Measurements from ENCODE around the gene PEX13. TPM values are rescaled to one million over a fixed set of nuclear protein-coding genes. Genes with fewer than 3 reads are reported as not detected.

The PEX13 gene, protein sequence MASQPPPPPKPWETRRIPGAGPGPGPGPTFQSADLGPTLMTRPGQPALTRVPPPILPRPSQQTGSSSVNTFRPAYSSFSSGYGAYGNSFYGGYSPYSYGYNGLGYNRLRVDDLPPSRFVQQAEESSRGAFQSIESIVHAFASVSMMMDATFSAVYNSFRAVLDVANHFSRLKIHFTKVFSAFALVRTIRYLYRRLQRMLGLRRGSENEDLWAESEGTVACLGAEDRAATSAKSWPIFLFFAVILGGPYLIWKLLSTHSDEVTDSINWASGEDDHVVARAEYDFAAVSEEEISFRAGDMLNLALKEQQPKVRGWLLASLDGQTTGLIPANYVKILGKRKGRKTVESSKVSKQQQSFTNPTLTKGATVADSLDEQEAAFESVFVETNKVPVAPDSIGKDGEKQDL
- total RNA-seq: 14.0 and 16.6 TPM in 2 replicates

DNA sequence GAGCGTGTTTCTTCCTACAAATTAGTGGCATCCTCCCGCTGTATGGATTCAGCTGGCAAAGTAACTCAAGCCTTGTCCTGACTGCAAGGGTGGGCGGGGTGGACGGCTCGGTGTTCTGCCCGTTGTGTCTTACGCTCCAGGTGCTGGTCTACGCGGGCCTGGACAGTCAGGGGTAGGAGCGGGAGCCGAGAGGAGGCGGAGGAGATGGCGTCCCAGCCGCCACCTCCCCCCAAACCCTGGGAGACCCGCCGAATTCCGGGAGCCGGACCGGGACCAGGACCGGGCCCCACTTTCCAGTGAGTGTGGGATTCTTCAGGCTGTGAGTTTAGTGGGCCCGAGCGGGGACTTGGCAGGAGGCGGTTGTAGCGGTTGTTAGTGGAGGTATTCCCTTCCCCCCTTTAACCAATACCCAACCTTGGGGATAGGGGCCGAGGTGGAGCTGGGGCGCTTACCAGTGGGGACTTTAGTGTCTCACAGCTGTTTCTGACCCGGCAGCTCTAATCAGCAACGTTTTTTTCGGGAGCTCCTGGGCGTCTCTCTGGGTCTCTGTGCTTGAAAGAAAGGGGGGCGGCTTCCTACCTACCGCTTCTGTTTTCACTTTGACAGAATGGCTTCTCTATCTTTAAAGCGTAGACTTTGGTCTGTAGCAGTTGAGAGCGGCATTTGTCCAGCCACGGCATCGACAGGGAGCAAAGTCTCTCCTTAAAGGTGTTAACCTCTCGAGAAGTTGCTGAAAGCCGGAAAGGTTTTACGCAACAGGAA, at the start of gene PEX13, which contains the start of gene PUS10:
PEX13 (plus strand) TSS at position 165 of the 762 bp plus-strand sequence; CDS start at position 205, 40 bp downstream.
PUS10 (minus strand) TSS at position 700 of the 762 bp plus-strand sequence. CDS start 6,365 bp downstream, outside the sequence.

DNA sequence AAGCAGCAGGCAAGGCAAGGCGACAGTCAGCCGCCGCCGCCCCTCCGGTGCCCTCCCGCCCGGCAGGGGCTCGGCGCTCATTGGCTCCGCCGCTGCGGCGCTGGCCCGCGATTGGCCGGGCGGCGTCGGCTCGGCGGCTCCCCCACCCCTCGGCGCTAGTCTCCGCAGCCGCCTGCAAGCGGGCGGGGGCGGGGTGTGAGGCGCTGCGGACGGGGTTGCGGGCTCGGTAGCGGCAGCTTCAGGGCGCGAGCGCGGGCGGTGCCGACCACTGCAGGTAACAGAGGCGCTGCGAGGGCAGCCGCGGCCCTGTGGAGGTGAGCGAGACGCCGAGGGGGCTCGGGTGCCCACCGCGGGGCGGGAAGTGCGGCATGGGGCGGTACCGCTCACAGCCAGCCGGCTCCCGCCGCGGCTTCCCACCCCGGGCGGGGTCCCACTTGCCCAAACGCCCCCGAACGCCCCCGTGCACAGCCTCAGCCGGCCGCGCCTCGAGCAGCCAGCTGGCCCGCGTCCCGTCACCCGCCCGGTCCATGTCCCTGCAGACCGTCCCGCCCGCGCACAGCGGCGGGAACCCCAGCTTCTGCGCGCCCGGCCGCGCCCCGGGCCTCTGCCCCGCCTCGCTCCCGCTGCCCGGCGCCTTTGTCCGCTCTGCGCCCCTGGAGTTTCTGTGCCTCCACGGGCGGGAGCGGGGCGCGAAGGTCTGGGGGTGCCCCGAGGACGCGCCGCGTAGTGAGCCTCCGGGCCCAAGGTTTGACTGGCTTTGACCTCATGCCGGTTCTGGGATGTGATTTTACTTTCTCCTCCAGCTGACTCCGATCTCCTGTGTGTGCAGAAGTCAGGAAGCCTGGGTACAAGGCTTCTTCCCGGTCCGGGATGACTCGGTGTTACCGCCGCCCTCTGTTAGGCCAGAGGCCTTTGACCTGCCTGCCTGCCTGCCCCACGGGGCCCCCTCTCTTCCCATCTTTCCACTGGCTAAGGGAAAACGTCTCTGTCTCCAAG, 48.5 kb downstream of the PEX13 start, which contains the start of gene SANBR:
SANBR (plus strand) TSS at position 158 of the 996 bp plus-strand sequence. CDS start 4,480 bp downstream, outside the sequence.

Other genes starting within 250 kb of the PEX13 start
- 2.3 and 4.4 TPM in 2 replicates for gene REL, start 136.1 kb upstream of the PEX13 start, total RNA-seq
- 3.0 and 3.1 TPM in 2 replicates for gene PUS10, start 535 bp downstream of the PEX13 start, total RNA-seq
- gene SANBR, start 48.2 kb downstream of the PEX13 start, total RNA-seq: 3.7 and 4.6 TPM in 2 replicates
- gene C2orf74, start 144.5 kb downstream of the PEX13 start, total RNA-seq: 15.8 and 18.0 TPM in 2 replicates